Endothelial cell (in vitro differentiated cells): Measurements from ENCODE around the gene LRATD1. TPM values are rescaled to one million over a fixed set of nuclear protein-coding genes. Genes with fewer than 3 reads are reported as not detected.

Experiments used
- DNase-seq: peaks from one replicate; pipeline ENCODE4 v3.0.0; 2021; ENCODE audit warnings: low spot score
- H3K27ac Mint-ChIP-seq: one replicate; pipeline ENCODE4 v1.8.0; 2021; ENCODE audit warnings: mixed read lengths, inconsistent platforms; ENCODE audit not compliant: unreplicated experiment
- H3K27me3 Mint-ChIP-seq: one replicate; pipeline ENCODE4 v1.8.0; 2021; ENCODE audit warnings: mild to moderate bottlenecking, moderate library complexity, mixed read lengths, inconsistent platforms; ENCODE audit not compliant: unreplicated experiment
- H3K36me3 Mint-ChIP-seq: one replicate; pipeline ENCODE4 v1.8.0; 2021; ENCODE audit warnings: mild to moderate bottlenecking, low read depth, mixed read lengths, inconsistent platforms; ENCODE audit not compliant: unreplicated experiment
- H3K4me1 Mint-ChIP-seq: one replicate; pipeline ENCODE4 v1.8.0; 2021; ENCODE audit warnings: mild to moderate bottlenecking, mixed read lengths, inconsistent platforms; ENCODE audit not compliant: unreplicated experiment
- H3K4me3 Mint-ChIP-seq: one replicate; pipeline ENCODE4 v1.8.0; 2021; ENCODE audit warnings: mild to moderate bottlenecking, mixed read lengths, inconsistent platforms; ENCODE audit not compliant: unreplicated experiment
- H3K9me3 Mint-ChIP-seq: one replicate; pipeline ENCODE4 v1.8.0; 2021; ENCODE audit warnings: mixed read lengths, inconsistent platforms; ENCODE audit not compliant: unreplicated experiment
- total RNA-seq: library from RNA; stranded (reverse); fragmentation: NEBNext Ultra II Directional; extraction: Animal tissue kit (Norgen Biotek cat#: 25700); gene quantifications from one replicate; pipeline ENCODE4 v1.2.1, GENCODE V29; 2021; ENCODE audit not compliant: unreplicated experiment
- TF ChIP-seq, protein P1 (sequence below): fragments of 200-600 bp; sonication (generic); IDR thresholded peaks from one replicate; pipeline ENCODE4 v1.5.0; 2021; ENCODE audit warnings: antibody characterized with exemption; ENCODE audit not compliant: unreplicated experiment

Gene LRATD1
- total RNA-seq, 1 donor from 2014 or later = 37.6 TPM

DNA sequence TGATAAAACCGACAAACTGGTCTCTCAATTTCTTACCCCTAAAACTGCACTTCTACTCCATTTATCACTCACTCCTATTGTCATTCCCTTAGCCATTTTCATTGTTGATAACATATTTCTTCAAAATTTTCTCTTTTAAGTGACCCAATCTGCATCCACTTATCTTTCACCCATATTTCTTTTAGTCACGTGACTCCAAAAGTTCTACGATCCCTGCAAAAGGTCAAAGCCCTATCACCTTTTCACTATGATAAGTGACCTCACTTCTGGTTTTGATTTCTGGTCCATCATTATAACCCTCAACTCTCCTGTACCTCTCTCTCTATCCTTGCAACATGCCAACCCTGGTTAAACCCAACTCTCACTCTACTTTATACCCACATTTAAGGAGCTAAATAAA, 49.1 kb downstream of the LRATD1 start:
- H3K27ac Mint-ChIP-seq = no peak overlapping the region
- H3K4me1 Mint-ChIP-seq = no peaks in the 10 kb centered on the region
- H3K36me3 Mint-ChIP-seq = no peaks in the 10 kb centered on the region
- DNase-seq = no peak
- no peaks in the 10 kb centered on the region for H3K27me3 Mint-ChIP-seq
- no peaks in the 10 kb centered on the region for H3K9me3 Mint-ChIP-seq
- TF ChIP-seq, protein P1, sequence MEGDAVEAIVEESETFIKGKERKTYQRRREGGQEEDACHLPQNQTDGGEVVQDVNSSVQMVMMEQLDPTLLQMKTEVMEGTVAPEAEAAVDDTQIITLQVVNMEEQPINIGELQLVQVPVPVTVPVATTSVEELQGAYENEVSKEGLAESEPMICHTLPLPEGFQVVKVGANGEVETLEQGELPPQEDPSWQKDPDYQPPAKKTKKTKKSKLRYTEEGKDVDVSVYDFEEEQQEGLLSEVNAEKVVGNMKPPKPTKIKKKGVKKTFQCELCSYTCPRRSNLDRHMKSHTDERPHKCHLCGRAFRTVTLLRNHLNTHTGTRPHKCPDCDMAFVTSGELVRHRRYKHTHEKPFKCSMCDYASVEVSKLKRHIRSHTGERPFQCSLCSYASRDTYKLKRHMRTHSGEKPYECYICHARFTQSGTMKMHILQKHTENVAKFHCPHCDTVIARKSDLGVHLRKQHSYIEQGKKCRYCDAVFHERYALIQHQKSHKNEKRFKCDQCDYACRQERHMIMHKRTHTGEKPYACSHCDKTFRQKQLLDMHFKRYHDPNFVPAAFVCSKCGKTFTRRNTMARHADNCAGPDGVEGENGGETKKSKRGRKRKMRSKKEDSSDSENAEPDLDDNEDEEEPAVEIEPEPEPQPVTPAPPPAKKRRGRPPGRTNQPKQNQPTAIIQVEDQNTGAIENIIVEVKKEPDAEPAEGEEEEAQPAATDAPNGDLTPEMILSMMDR = no peak
- no peak overlapping the region for H3K4me3 Mint-ChIP-seq
